ENCODE results near the gene CYB5R4. TPM values are rescaled to one million over a fixed set of nuclear protein-coding genes. Genes with fewer than 3 reads are reported as not detected.
A peak's percentile ranks its signal among the peaks of the same experiment; 100 is the strongest.

The CYB5R4 gene
- total RNA-seq, 1 experiment from 2014 or later, result 17.5 TPM

DNA sequence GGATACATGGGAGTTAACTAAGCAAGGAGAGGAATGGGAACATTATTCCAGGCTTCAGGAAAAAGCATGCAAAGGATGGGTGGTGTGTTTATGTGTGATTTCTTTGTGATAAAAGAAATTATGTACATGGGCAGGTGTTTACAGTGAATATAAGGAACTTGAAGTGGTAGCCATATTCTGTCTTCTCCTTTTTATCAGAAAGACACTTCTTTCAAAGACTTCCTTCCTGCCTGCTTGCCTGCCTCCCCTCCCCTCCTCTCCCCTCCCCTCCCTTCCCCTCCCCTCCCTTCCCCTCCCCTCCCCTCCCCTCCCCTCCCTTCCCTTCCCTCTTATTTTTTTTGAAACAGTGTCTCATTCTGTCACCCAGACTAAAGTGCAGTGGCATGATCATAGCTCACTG, 14.4 kb downstream of the CYB5R4 start:
- Histone ChIP-seq H3K56ac (ENCODE audit: insufficient read length, low read depth, low read length) (no peak overlapping the region), H4K8ac (replicated peaks; ENCODE audit: insufficient read length, low read depth, low read length) (no peak overlapping the region), H2BK120ac (ENCODE audit: low read depth, low read length, poor library complexity, severe bottlenecking) (no peak overlapping the region), H3K9me3 (ENCODE audit: control insufficient read depth, low read depth, low read length) (no peaks in the 10 kb centered on the region), H3K23ac (ENCODE audit: insufficient read length, low read depth, low read length) (no peak overlapping the region), H3K23me2 (ENCODE audit: insufficient read length, low read depth, low read length, poor library complexity, severe bottlenecking) (no peaks in the 10 kb centered on the region), H2BK5ac (ENCODE audit: insufficient read length, low read length) (no peak overlapping the region), H4K20me1 (ENCODE audit: control insufficient read depth, insufficient read depth, insufficient read length) (no peaks in the 10 kb centered on the region), H3K14ac (ENCODE audit: insufficient read depth, low read length) (no peak overlapping the region), H3K4ac (ENCODE audit: low read depth, low read length) (no peak overlapping the region), H2BK15ac (ENCODE audit: low read depth, low read length) (no peak overlapping the region), H3K18ac (ENCODE audit: insufficient read length, low read depth, low read length) (no peak overlapping the region), H2BK20ac (ENCODE audit: low read depth, low read length, poor library complexity, severe bottlenecking) (no peak overlapping the region), H2AK5ac (ENCODE audit: insufficient read length, low read length) (no peak overlapping the region), H4K5ac (ENCODE audit: insufficient read length, low read depth, low read length) (no peak overlapping the region), H3K4me2 (ENCODE audit: insufficient read depth, insufficient read length, low read length) (no peak overlapping the region), H3K79me1 (ENCODE audit: insufficient read depth, low read depth, low read length, poor library complexity, severe bottlenecking) (no peaks in the 10 kb centered on the region), H3K4me1 (ENCODE audit: insufficient read depth, low read length) (no peaks in the 10 kb centered on the region), H3K9ac (ENCODE audit: extremely low read depth, insufficient read length, low read length) (no peak overlapping the region), H3K27ac (ENCODE audit: insufficient read length, low read depth, low read length) (no peak overlapping the region), H2AFZ (ENCODE audit: low read length) (no peak overlapping the region), H3T11ph (ENCODE audit: low read length) (no peak overlapping the region), H3K79me2 (ENCODE audit: insufficient read depth, low read length) (no peaks in the 10 kb centered on the region), H3K27me3 (ENCODE audit: insufficient read depth, low read length) (no peaks in the 10 kb centered on the region), H4K91ac (ENCODE audit: insufficient read length, low read depth, low read length) (no peak overlapping the region), H2BK12ac (ENCODE audit: insufficient read length, low read depth, low read length) (no peak overlapping the region)
- no peaks in the 10 kb centered on the region for H3K9me3 Mint-ChIP-seq
- no peak for DNase-seq
- TF ChIP-seq, protein P1, sequence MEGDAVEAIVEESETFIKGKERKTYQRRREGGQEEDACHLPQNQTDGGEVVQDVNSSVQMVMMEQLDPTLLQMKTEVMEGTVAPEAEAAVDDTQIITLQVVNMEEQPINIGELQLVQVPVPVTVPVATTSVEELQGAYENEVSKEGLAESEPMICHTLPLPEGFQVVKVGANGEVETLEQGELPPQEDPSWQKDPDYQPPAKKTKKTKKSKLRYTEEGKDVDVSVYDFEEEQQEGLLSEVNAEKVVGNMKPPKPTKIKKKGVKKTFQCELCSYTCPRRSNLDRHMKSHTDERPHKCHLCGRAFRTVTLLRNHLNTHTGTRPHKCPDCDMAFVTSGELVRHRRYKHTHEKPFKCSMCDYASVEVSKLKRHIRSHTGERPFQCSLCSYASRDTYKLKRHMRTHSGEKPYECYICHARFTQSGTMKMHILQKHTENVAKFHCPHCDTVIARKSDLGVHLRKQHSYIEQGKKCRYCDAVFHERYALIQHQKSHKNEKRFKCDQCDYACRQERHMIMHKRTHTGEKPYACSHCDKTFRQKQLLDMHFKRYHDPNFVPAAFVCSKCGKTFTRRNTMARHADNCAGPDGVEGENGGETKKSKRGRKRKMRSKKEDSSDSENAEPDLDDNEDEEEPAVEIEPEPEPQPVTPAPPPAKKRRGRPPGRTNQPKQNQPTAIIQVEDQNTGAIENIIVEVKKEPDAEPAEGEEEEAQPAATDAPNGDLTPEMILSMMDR (conservative IDR thresholded peaks at IDR 0.05), result no peak
- no peak overlapping the region for H3K4me3 Mint-ChIP-seq
- H3K36me3 Mint-ChIP-seq (ENCODE audit: insufficient read depth in 1 of 3, low read depth in 3 of 3), result peaks cover 2 to 7% (median 4%) of the 10 kb centered on the region in 3 experiments; a peak in 6 of 7 replicates
- peaks cover 15 to 17% of the 10 kb centered on the region in 2 experiments for H3K4me1 Mint-ChIP-seq
- no peaks in the 10 kb centered on the region for H3K27me3 Mint-ChIP-seq (ENCODE audit: low read depth)
- peak overlapping the region in 2 of 3 experiments; percentile 13 to 22; a peak in 1 of 7 replicates for H3K27ac Mint-ChIP-seq

Measured in H9 (cell line).